Measurements from ENCODE around the gene ZDHHC11B.
"Not testable (repeated sequence)": the region's sequence is repeated elsewhere in the genome, so short reads cannot be mapped to it uniquely, and the experiment has no call there.

ZDHHC11B gene

DNA sequence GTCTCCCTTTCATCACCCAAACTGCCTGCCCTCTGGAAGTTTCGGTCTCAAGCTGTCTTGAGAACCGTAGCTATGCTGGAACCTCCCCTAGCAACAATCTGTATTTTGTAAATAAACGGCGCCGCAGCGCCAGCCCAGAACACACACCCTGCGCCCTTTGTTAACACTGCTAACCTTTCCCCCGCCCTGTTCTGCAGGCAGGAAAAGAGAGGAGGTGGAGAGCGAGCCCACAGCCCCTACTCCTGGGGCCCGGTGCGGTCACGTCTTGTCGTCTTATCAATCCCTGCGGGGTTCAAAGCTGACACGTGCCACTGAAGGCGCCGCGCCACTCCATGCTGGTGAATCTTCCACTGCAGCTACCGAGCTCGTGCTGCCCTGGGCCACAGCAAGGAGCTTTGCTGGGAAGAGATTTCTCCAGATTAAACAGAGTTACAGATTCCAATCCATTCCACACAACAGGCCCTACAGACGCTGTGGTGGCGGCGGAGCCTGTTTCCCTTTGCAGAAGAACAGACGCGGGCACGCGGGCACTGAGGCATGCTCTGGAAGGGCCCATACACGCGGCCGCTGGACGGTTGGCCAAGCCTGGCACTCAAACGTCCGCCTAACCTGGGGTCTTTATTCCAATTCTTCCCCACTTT is 25.3 kb downstream of the ZDHHC11B start:
- peak in 1 of 2 experiments; percentile 38 for DNase-seq
- no peak for TF ChIP-seq GATA1 (IDR thresholded peaks at IDR 0.05; ENCODE audit: low read depth, low read length)
- no peak for TF ChIP-seq POLR2A (IDR thresholded peaks at IDR 0.05; ENCODE audit: low read length)

DNA sequence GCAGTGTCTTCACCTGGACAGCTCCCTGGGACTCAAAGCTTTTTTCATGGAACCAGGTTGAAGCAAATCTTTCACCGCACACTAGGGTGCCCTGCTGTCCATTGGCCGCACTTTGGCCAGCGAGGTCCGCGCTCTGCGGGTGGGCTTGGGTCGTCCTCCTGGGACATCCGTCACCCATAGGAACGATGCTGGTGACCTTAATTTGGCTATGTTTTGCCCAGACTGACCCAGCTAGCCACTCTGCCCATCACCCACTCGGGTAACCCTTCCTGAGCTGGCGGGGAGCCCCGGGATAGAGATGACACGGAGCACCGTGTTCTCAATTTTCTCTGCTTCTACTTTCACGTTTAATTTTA is 25.9 kb downstream of the ZDHHC11B start:
- DNase-seq = no peak
- no peak for TF ChIP-seq GATA1 (IDR thresholded peaks at IDR 0.05; ENCODE audit: low read depth, low read length)
- no peak for TF ChIP-seq POLR2A (IDR thresholded peaks at IDR 0.05; ENCODE audit: low read length)

DNA sequence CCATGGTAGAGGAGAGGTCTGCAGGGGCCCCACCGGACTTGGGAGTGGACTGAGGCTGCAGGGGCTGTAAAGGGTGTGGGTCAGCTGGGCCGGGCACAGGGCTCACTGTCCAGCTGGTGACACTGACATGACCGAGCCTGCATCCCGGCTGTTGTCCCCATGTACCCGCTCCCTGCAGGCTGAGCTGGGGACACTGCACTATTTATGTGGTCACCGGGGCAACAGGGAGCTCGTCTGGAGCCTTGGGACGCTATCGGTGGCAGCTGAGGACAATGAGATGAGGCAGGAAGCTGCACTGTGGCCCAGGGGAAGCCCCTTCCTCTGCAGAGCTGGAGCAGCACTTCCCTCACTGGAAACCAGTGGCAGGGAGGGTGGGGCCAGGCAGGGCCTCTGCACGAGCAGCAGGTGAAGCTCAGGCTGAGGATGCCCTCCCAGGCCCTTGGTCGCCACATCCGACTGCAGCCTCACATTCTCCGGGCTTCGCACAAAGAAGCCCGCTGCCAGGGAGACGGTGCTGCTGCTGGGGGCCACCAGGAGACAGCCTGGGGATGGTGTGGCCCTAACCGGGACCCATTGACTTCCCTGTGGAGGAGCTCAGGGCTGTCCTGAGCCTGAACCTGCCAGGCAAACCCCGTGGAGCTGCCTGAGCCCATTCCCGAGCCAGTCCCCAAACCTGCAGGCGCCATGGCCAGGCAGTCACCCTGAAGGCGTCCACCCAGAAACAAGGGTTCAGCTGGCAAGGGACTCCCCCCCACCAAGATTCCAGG is 26.4 kb downstream of the ZDHHC11B start:
- no peak for DNase-seq
- TF ChIP-seq GATA1 (IDR thresholded peaks at IDR 0.05; ENCODE audit: low read depth, low read length) (no peak), POLR2A (IDR thresholded peaks at IDR 0.05; ENCODE audit: low read length) (no peak)

DNA sequence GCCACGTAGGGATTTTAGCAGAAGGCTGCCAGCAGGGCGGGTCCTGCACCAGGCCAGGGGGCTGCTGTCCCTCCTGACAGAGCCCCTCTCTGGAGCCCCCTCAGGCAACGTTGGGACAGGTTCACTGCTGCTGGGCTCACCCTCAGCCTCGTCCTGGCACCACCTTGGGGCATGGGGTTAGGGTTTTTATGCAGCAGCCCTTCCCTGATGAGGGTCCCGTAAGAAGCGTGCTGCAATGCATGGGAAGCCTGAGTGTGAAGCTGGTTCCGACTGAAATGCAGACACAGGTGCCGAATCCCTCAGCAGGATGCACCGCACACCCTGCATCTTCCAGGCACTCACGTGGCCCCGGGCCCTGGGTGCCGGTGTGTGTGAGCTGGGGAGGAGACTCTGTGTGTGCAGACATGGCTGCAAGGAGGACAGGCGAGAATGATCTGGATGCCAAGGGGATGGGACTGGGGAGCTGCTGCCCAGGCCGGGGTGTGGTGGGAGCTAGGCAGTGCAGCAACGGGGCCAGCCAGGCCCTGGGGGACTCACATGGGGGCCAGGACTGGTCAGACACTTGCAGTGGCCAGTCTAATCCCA is 27.1 kb downstream of the ZDHHC11B start:
- no peak for TF ChIP-seq GATA1 (IDR thresholded peaks at IDR 0.05; ENCODE audit: low read depth, low read length)
- TF ChIP-seq POLR2A (IDR thresholded peaks at IDR 0.05; ENCODE audit: low read length) = no peak
- DNase-seq = no peak

DNA sequence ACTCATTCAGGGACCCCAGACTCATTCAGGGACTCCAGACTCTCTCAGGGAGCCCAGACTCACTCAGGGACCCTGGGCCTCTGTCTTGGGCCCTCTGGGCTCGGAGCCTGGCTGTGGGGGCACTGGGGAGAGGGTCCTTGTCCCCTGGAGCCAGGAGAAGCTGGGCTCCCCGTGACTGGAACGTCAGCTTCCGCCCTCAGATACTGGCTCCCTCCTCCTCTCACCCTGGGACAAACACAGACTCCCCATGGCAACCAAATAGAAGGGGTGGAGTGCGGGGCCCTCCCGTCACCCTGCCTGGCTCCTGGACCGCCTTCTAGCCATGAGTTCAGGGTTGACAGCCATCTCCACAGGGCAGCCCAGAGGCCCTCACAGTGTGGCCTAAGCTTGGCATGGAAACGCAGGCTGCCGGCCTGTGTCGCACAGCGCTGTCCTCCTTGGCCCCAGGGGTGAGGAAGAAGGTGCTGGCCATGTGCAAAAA is 27.6 kb downstream of the ZDHHC11B start:
- no peak for DNase-seq
- TF ChIP-seq GATA1 (IDR thresholded peaks at IDR 0.05; ENCODE audit: low read depth, low read length) (no peak), POLR2A (IDR thresholded peaks at IDR 0.05; ENCODE audit: low read length) (no peak)

DNA sequence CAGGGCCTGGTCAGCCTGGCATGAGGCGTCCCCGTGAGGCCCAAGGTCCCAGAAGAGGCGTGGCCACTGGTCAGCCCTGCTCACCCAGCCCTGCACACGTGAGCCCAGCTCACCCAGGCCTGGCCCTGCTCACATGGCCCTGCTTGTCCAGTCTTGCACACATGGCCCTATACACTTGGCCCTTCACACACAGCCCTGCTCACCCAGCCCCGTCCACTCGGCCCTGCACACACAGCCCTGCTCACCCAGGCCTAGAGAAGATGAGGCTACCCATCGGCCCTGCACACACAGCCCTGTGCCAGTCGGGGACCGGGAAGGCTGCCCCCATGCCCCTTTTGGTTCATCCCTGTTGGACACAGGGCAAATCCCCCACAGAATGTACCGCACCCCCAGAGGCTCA is 28.4 kb downstream of the ZDHHC11B start:
- no peak for DNase-seq
- TF ChIP-seq GATA1 (IDR thresholded peaks at IDR 0.05; ENCODE audit: low read depth, low read length) (no peak), POLR2A (IDR thresholded peaks at IDR 0.05; ENCODE audit: low read length) (no peak)

DNA sequence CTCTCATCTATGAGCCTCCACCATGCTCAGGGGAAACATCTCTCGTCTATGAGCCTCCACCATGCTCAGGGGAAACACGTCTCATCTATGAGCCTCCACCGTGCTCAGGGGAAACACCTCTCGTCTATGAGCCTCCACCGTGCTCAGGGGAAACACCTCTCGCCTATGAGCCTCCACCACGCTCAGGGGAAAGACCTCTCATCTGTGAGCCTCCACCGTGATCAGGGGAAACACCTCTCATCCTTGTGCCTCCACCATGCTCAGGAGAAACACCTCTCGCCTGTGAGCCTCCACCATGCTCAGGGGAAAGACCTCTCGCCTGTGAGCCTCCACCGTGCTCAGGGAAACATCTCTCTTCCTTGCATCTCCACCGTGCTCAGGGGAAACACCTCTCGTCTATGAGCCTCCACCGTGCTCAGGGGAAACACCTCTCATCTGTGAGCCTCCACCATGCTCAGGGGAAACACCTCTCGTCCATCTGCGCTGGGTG is 30.3 kb downstream of the ZDHHC11B start:
- DNase-seq = not testable (repeated sequence)

DNA sequence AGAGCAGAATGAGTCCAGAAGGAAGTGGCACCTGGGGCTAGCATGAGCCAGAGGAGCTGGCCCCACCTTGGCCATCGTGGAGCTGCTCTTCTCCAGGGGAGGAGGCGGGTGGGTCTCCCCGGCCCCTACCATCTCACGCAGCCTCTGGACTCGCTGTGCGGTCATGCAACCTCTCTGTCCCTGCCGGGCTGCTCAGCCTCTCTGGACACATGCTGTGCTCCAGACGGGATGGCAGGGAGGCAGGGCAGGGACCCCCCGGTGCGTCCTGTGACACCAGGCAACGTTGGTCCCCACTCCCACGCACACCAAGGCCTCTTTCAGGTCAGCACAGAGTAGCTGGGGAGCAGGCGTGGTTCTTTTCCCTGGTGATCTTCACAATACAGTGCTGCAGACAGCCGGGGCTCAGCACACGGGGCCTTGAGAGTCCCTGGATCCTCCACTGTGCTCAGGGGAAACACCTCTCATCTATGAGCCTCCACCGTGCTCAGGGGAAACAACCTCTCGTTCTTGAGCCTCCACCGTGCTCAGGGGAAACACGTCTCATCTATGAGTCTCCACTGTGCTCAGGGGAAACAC is 30.9 kb downstream of the ZDHHC11B start:
- not testable (repeated sequence) for DNase-seq

DNA sequence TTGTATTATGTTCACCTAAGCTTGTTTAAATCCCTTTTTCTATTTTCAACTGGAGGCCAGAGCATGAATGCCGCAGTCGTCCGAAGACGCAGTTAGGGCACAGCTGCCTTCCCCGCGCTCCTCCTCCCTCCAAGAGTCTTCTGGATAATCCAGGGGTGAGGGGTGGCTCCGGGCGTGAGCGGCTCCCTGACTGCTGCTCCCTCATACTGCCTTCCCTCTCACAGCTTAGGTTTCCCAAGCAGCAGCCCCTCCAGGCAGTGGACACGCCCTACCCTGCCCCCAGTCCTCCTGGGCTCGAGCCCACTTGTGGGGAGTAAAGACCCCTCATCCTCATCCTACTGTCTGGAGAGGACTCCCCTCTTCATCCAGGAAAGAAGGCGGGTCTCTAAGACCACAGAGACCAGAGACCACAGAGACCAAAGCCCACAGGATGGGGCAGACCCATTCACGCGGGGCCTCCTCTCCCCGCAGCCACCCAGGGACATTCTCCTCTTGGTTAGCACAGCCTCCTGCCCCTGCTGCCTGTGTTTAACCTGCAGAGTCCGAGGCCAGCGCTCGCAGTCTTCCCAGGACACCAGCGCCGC is 31.9 kb downstream of the ZDHHC11B start:
- not testable (repeated sequence) for DNase-seq

DNA sequence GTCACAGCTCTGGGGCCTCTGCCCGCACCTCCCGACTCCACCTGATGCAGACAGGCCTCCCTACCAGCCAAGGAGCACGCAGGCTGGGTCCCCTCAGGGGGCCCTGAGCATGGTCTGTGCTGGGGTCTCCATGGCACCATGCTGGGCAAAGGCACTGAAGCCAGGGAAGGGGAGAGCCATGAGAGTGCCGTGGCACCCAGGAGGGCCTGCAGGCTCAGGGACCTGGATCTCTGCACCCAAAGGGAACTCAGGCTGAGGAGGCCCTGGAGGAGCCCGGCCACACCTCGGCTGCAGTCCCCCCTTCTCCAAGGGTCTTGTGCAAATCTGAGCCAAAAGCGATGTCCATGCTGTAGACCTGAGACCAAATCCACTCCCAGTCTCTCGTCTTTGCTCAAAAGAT is 32.5 kb downstream of the ZDHHC11B start:
- not testable (repeated sequence) for DNase-seq

DNA sequence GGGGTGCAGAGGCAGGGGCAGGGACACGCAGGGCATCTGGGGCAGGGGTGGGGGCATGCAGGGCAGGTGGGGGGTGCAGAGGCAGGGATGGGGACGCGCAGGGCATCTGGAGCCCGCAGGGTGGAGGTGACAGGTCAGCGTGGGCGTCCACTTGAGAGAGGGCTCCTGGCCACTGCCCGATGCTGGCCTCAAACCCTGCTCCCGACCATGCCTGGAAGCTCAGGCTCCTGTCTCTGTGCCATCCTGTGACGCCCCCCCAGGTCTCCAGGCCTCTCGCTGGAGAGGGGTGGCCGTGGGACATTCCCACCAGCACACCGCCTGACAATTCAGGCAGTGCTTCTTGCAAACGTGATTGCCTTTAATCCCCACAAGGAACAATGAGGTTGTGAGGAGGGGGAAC is 33.0 kb downstream of the ZDHHC11B start:
- DNase-seq = no peak
- TF ChIP-seq POLR2A (IDR thresholded peaks at IDR 0.05; ENCODE audit: low read length) = no peak
- TF ChIP-seq GATA1 (IDR thresholded peaks at IDR 0.05; ENCODE audit: low read depth, low read length) = no peak

DNA sequence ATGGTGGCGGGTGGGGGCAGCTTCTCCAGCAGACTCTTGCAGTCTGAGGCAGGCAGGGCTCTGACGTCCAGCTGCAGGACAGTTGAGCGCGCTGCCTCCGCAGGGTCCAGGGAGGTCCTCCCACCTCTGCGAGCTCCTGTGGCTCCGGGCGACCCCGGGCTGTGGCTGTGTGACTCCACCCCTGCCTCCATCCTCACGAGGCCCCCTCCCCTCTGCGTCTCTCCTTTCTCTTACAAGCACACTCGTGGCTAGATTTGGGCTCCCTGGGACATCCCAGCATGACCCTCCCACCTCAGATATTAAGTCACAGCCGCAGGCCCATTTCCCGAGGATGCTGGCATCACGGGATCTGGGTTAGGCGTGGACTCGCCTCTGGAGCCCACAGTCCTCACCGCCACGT is 34.3 kb downstream of the ZDHHC11B start:
- not testable (repeated sequence) for DNase-seq

DNA sequence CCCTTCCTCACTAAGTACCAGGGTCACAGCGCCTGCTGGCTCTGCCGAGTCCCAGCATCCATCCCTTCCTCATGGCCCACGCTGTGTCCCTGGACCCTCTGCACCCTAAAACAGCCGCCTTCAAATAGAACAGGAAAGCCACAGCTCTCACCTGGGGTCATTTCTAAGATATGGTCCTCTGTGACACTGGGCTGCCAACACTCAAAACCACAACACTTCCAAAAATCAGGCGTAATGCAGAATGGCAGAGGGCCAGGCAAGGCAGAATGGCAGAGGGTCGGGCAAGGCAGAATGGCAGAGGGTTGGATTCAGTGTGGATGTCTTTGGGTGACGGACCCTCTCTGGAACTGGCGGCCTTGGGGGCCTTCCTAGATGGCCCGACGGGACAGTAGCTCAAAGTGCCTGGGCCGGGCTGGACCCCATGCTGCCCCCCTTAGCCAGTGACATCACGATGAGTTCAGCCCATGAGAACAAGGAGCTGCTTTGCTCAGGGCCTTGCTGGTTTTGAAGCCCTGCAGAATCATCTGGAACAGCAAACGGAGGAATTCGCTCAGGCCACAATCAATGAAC is 35.3 kb downstream of the ZDHHC11B start:
- TF ChIP-seq GATA1 (IDR thresholded peaks at IDR 0.05; ENCODE audit: low read depth, low read length) (no peak), POLR2A (IDR thresholded peaks at IDR 0.05; ENCODE audit: low read length) (no peak)

DNA sequence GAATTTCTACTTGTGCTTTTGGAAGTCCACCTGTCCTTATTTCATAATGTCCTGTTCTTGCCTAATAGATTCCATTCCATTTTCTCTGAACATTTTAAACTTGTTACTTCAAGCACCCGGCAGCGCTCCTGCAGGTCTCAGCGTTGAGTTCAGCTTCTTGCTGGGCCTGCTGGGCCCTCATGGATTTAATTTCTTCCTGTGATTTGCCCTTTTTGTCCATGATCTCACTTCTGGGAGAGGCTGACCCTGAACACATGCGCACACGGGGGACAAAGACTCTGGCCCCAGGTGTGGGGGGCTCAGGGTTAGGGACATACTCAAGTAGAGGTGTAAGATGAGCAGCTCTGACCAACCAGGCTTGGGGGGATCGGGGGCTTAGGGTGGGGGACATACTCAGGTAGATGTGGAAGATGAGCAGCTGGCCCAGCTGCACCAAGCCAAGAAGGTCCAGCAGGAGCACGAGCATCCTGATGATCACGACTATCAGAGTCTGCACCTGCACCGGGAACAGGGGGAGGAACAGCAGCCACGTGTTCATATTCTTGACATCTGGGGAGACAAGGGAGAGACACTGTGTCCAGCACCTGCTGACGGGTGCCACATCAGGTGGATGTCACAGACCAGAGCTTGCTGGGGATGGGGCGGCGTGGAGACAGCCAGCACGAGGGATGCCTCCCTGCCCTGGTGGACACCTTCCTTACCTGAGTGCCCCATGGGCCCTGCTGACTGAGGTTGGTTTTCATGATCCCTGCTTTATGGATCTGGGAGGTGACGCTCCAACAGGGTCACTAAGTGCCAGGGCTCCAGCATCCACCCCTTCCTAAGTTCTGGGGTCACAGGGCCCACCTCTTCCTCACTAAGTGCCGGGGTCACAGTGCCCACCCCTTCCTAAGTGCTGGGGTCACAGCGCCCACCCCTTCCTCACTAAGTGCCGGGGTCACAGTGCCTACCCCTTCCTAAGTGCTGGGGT is 36.2 kb downstream of the ZDHHC11B start:
- DNase-seq = not testable (repeated sequence)

More for the DNA sequence above, 35.3 kb downstream of the ZDHHC11B start:
- no peak for DNase-seq

DNA sequence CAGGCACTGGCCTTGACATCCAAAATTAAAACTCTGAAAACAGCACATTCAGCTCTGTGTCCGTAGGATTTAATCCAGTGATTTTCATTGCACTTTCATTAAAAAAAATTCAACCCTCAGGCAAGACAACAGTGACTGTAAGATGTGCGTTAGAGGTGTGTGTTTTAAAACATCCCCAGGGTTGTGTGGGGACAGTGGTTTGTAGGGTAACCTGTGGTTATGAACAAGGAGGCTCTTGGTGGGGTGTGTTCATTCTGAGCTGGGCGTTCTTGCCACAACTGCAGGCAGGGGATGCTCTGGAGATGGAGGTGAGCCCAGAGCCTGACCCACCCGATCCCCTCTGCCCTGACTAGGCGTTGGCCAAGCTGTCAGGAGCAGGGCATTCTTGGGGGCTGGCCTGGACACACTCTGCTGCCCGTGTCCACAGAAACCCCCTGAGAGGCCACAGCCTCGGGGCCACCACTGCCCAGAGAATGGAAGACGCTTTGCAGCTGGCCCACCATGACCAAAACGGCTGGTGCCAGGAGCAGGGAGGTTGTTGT is 37.2 kb downstream of the ZDHHC11B start:
- not testable (repeated sequence) for DNase-seq

Measured in erythroblast (primary cell).